WTC11 (cell line): ENCODE results near the gene PDE6D.
"Not testable (repeated sequence)": the region's sequence is repeated elsewhere in the genome, so short reads cannot be mapped to it uniquely, and the experiment has no call there.

Experiments used
- CBFB ChIP-seq: sonication (generic); formaldehyde crosslinking; IDR thresholded peaks from 2 replicates; pipeline ENCODE4 v1.8.1; 2022; ENCODE audit warnings: mild to moderate bottlenecking, low read depth, missing genetic modification reagents
- JUN ChIP-seq: sonication (generic); formaldehyde crosslinking; IDR thresholded peaks from 2 replicates; pipeline ENCODE4 v1.8.0; 2023; ENCODE audit warnings: mild to moderate bottlenecking, missing genetic modification reagents
- MYBL2 ChIP-seq: sonication (generic); formaldehyde crosslinking; IDR thresholded peaks from 2 replicates; pipeline ENCODE4 v1.8.1; 2023; ENCODE audit warnings: mild to moderate bottlenecking, moderate library complexity, missing genetic modification reagents
- ZNF121 ChIP-seq: sonication (generic); formaldehyde crosslinking; IDR thresholded peaks from 2 replicates; pipeline ENCODE4 v1.8.0; 2023; ENCODE audit warnings: missing genetic modification reagents
- ZNF138 ChIP-seq: sonication (generic); formaldehyde crosslinking; conservative IDR thresholded peaks from 2 replicates; pipeline ENCODE4 v1.8.1; 2022; ENCODE audit warnings: mild to moderate bottlenecking, moderate library complexity, missing genetic modification reagents
- TF ChIP-seq, protein P1 (sequence below): fragments of 200-600 bp; IDR thresholded peaks from 2 replicates; pipeline ENCODE4 v1.8.0; 2022; ENCODE audit warnings: antibody characterized with exemption
- TF ChIP-seq, protein P2 (sequence below): sonication (generic); formaldehyde crosslinking; IDR thresholded peaks from 2 replicates; pipeline ENCODE4 v1.8.1; 2023; ENCODE audit warnings: mild to moderate bottlenecking, missing genetic modification reagents, moderate library complexity
- TF ChIP-seq, protein P3 (sequence below): sonication (generic); formaldehyde crosslinking; IDR thresholded peaks from 2 replicates; pipeline ENCODE4 v1.8.0; 2023; ENCODE audit warnings: missing genetic modification reagents, mild to moderate bottlenecking, borderline replicate concordance
- TF ChIP-seq, protein P4 (sequence below): sonication (generic); formaldehyde crosslinking; IDR thresholded peaks from 2 replicates; pipeline ENCODE4 v1.8.0; 2022; ENCODE audit warnings: mild to moderate bottlenecking, missing genetic modification reagents
- TF ChIP-seq, protein P5 (sequence below): sonication (generic); formaldehyde crosslinking; IDR thresholded peaks from 2 replicates; pipeline ENCODE4 v1.8.1; 2022; ENCODE audit warnings: mild to moderate bottlenecking, moderate library complexity, missing genetic modification reagents
- TF ChIP-seq, protein P6 (sequence below): fragments of 250-450 bp; sonication (Bioruptor Pico); IDR thresholded peaks from 2 replicates; pipeline ENCODE4 v2.1.2; 2022; ENCODE audit warnings: mild to moderate bottlenecking, moderate library complexity
- TF ChIP-seq, protein P7 (sequence below): sonication (generic); formaldehyde crosslinking; IDR thresholded peaks from 2 replicates; pipeline ENCODE4 v1.8.1; 2022; ENCODE audit warnings: low read depth, missing genetic modification reagents, borderline replicate concordance
- TF ChIP-seq, protein P8 (sequence below): sonication (generic); formaldehyde crosslinking; IDR thresholded peaks from 2 replicates; pipeline ENCODE4 v1.8.0; 2022; ENCODE audit warnings: mild to moderate bottlenecking, missing genetic modification reagents
- TF ChIP-seq, protein P9 (sequence below): sonication (generic); formaldehyde crosslinking; IDR thresholded peaks from 2 replicates; pipeline ENCODE4 v1.8.0; 2022; ENCODE audit warnings: mild to moderate bottlenecking, missing genetic modification reagents

DNA sequence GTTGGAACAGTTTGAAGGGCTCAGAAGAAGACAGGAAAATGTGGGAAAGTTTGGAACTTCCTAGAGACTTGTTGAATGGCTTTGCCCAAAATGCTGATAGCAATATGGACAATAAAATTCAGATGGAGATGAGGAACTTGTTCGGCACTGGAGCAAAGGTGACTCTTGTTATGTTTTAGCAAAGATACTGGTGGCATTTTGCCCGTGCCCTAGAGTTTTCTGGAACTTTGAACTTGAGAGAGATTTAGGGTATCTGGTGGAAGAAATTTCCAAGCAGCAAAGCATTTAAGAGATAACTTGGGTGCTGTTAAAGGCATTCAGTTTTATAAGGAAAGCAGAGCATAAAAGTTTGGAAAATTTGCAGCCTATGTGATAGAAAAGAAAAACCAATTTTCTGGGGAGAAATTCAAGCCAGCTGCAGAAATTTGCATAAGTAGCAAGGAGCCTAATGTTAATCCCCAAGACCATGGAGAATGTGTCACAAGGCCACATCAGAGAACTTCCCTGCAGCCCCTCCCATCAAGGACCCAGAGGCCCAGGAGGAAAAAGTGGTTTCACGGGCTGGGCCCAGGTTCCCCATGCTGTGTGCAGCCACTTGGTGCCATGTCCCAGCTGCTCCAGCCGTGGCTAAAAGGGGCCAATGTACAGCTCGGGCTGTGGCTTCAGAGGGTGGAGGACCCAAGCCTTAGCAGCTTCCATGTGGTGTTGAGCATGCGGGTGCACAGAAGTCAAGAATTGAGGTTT is 32.8 kb downstream of the PDE6D start:
- TF ChIP-seq, protein P1, sequence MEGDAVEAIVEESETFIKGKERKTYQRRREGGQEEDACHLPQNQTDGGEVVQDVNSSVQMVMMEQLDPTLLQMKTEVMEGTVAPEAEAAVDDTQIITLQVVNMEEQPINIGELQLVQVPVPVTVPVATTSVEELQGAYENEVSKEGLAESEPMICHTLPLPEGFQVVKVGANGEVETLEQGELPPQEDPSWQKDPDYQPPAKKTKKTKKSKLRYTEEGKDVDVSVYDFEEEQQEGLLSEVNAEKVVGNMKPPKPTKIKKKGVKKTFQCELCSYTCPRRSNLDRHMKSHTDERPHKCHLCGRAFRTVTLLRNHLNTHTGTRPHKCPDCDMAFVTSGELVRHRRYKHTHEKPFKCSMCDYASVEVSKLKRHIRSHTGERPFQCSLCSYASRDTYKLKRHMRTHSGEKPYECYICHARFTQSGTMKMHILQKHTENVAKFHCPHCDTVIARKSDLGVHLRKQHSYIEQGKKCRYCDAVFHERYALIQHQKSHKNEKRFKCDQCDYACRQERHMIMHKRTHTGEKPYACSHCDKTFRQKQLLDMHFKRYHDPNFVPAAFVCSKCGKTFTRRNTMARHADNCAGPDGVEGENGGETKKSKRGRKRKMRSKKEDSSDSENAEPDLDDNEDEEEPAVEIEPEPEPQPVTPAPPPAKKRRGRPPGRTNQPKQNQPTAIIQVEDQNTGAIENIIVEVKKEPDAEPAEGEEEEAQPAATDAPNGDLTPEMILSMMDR = not testable (repeated sequence)
- not testable (repeated sequence) for TF ChIP-seq MYBL2 (CRISPR knock-in tag); ZNF121 (CRISPR knock-in tag); ZNF138 (CRISPR knock-in tag); JUN; CBFB (CRISPR knock-in tag)
- TF ChIP-seq, protein P2, sequence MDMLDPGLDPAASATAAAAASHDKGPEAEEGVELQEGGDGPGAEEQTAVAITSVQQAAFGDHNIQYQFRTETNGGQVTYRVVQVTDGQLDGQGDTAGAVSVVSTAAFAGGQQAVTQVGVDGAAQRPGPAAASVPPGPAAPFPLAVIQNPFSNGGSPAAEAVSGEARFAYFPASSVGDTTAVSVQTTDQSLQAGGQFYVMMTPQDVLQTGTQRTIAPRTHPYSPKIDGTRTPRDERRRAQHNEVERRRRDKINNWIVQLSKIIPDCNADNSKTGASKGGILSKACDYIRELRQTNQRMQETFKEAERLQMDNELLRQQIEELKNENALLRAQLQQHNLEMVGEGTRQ (CRISPR knock-in tag) = not testable (repeated sequence)
- TF ChIP-seq, protein P3, sequence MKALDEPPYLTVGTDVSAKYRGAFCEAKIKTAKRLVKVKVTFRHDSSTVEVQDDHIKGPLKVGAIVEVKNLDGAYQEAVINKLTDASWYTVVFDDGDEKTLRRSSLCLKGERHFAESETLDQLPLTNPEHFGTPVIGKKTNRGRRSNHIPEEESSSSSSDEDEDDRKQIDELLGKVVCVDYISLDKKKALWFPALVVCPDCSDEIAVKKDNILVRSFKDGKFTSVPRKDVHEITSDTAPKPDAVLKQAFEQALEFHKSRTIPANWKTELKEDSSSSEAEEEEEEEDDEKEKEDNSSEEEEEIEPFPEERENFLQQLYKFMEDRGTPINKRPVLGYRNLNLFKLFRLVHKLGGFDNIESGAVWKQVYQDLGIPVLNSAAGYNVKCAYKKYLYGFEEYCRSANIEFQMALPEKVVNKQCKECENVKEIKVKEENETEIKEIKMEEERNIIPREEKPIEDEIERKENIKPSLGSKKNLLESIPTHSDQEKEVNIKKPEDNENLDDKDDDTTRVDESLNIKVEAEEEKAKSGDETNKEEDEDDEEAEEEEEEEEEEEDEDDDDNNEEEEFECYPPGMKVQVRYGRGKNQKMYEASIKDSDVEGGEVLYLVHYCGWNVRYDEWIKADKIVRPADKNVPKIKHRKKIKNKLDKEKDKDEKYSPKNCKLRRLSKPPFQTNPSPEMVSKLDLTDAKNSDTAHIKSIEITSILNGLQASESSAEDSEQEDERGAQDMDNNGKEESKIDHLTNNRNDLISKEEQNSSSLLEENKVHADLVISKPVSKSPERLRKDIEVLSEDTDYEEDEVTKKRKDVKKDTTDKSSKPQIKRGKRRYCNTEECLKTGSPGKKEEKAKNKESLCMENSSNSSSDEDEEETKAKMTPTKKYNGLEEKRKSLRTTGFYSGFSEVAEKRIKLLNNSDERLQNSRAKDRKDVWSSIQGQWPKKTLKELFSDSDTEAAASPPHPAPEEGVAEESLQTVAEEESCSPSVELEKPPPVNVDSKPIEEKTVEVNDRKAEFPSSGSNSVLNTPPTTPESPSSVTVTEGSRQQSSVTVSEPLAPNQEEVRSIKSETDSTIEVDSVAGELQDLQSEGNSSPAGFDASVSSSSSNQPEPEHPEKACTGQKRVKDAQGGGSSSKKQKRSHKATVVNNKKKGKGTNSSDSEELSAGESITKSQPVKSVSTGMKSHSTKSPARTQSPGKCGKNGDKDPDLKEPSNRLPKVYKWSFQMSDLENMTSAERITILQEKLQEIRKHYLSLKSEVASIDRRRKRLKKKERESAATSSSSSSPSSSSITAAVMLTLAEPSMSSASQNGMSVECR (CRISPR knock-in tag) = not testable (repeated sequence)
- TF ChIP-seq, protein P4, sequence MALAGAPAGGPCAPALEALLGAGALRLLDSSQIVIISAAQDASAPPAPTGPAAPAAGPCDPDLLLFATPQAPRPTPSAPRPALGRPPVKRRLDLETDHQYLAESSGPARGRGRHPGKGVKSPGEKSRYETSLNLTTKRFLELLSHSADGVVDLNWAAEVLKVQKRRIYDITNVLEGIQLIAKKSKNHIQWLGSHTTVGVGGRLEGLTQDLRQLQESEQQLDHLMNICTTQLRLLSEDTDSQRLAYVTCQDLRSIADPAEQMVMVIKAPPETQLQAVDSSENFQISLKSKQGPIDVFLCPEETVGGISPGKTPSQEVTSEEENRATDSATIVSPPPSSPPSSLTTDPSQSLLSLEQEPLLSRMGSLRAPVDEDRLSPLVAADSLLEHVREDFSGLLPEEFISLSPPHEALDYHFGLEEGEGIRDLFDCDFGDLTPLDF (CRISPR knock-in tag) = not testable (repeated sequence)
- TF ChIP-seq, protein P5, sequence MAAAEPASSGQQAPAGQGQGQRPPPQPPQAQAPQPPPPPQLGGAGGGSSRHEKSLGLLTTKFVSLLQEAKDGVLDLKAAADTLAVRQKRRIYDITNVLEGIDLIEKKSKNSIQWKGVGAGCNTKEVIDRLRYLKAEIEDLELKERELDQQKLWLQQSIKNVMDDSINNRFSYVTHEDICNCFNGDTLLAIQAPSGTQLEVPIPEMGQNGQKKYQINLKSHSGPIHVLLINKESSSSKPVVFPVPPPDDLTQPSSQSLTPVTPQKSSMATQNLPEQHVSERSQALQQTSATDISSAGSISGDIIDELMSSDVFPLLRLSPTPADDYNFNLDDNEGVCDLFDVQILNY (CRISPR knock-in tag) = not testable (repeated sequence)
- TF ChIP-seq, protein P6, sequence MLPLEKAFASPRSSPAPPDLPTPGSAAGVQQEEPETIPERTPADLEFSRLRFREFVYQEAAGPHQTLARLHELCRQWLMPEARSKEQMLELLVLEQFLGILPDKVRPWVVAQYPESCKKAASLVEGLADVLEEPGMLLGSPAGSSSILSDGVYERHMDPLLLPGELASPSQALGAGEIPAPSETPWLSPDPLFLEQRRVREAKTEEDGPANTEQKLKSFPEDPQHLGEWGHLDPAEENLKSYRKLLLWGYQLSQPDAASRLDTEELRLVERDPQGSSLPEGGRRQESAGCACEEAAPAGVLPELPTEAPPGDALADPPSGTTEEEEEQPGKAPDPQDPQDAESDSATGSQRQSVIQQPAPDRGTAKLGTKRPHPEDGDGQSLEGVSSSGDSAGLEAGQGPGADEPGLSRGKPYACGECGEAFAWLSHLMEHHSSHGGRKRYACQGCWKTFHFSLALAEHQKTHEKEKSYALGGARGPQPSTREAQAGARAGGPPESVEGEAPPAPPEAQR (CRISPR knock-in tag) = not testable (repeated sequence)
- TF ChIP-seq, protein P7, sequence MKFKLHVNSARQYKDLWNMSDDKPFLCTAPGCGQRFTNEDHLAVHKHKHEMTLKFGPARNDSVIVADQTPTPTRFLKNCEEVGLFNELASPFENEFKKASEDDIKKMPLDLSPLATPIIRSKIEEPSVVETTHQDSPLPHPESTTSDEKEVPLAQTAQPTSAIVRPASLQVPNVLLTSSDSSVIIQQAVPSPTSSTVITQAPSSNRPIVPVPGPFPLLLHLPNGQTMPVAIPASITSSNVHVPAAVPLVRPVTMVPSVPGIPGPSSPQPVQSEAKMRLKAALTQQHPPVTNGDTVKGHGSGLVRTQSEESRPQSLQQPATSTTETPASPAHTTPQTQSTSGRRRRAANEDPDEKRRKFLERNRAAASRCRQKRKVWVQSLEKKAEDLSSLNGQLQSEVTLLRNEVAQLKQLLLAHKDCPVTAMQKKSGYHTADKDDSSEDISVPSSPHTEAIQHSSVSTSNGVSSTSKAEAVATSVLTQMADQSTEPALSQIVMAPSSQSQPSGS (CRISPR knock-in tag) = not testable (repeated sequence)
- TF ChIP-seq, protein P8, sequence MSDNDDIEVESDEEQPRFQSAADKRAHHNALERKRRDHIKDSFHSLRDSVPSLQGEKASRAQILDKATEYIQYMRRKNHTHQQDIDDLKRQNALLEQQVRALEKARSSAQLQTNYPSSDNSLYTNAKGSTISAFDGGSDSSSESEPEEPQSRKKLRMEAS (CRISPR knock-in tag) = not testable (repeated sequence)
- TF ChIP-seq, protein P9, sequence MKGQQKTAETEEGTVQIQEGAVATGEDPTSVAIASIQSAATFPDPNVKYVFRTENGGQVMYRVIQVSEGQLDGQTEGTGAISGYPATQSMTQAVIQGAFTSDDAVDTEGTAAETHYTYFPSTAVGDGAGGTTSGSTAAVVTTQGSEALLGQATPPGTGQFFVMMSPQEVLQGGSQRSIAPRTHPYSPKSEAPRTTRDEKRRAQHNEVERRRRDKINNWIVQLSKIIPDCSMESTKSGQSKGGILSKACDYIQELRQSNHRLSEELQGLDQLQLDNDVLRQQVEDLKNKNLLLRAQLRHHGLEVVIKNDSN (CRISPR knock-in tag) = not testable (repeated sequence)
